Placental pericyte (primary cell): Measurements from ENCODE around the gene AASDHPPT. TPM values are rescaled to one million over a fixed set of nuclear protein-coding genes. Genes with fewer than 3 reads are reported as not detected.

Experiments used
- total RNA-seq: library from RNA; depleted of rRNA; stranded (reverse); fragments of >200 nt; gene quantifications from 2 replicates; pipeline ENCODE4 v1.2.3, GENCODE V29; 2012

The AASDHPPT gene, protein sequence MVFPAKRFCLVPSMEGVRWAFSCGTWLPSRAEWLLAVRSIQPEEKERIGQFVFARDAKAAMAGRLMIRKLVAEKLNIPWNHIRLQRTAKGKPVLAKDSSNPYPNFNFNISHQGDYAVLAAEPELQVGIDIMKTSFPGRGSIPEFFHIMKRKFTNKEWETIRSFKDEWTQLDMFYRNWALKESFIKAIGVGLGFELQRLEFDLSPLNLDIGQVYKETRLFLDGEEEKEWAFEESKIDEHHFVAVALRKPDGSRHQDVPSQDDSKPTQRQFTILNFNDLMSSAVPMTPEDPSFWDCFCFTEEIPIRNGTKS
- 46.2 and 67.0 TPM in 2 replicates for total RNA-seq

GRCh38 chr11:106077609-106078455, at the start of gene AASDHPPT:
Gene AASDHPPT, plus strand, starts transcription at chr11:106077662. Its CDS starts 49 bp downstream, at chr11:106077711.

DNA sequence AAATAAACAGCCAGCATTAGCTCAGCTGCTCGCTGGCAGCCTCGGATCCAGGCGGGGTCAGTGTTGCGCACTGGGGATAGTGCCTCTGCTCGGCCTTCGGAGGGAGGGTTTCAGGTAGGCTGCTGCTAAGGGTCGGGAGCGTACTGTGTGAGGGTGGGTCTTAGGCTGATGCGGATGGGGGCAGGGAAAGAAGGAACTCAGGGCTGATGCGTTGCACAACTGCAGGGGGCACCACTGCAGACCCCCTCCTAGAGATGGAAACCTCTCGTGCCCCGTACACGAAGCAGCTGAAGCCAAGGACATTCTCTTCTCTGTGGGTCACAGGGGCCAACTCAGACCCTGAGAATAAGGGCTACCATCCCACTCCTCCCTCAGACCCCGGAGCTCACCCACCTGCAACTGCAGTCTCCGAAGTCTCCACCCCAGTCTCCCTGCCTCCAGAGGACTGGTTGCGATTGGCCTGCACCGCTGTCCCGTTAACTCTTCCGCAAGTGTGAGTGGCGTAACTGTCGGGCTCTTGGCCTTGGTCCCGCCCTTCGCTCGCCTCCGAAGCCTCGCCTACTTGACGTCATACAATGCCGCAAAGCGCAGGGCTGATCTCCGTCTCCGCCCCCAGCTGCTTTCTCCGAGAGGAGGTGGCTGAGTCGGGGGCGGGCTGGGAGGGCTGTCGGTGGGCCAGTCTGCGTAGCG, 398 bp upstream of the AASDHPPT start, which contains the start of gene KBTBD3:
TSS of gene KBTBD3 (minus strand) at position 429 of the 690 bp plus-strand sequence. CDS start 18,250 bp downstream, outside the sequence.

Other genes starting within 250 kb of the AASDHPPT start
- 24.9 and 34.1 TPM in 2 replicates for gene MSANTD4, start 55.4 kb upstream of the AASDHPPT start, total RNA-seq
- 0.72 and 1.8 TPM in 2 replicates for gene KBTBD3, start 315 bp upstream of the AASDHPPT start, total RNA-seq